HepG2 (cell line): ENCODE data around the gene EIF4E. TPM values are rescaled to one million over a fixed set of nuclear protein-coding genes. Genes with fewer than 3 reads are reported as not detected.
A peak's percentile ranks its signal among the peaks of the same experiment; 100 is the strongest.

Experiments
- CSRNP1 ChIP-seq: sonication (generic); formaldehyde crosslinking; IDR thresholded peaks from 2 replicates; pipeline ENCODE4 v1.8.1; 2023; ENCODE audit warnings: mild to moderate bottlenecking, missing genetic modification reagents
- EED ChIP-seq: sonication (generic); formaldehyde crosslinking; IDR thresholded peaks from 2 replicates; pipeline ENCODE4 v1.5.0; 2020; ENCODE audit warnings: mild to moderate bottlenecking, missing genetic modification reagents
- GABPB1 ChIP-seq: IDR thresholded peaks from 2 replicates; pipeline ENCODE4 v1.6.1; 2016; ENCODE audit warnings: mild to moderate bottlenecking, missing genetic modification reagents, moderate library complexity, missing compliant biosample characterization
- MTERF4 ChIP-seq: sonication (generic); formaldehyde crosslinking; IDR thresholded peaks from 2 replicates; pipeline ENCODE4 v1.8.0; 2023; ENCODE audit warnings: mild to moderate bottlenecking, missing genetic modification reagents
- MXD4 ChIP-seq: IDR thresholded peaks from 2 replicates; pipeline ENCODE4 v1.6.1; 2016; ENCODE audit warnings: mild to moderate bottlenecking, missing biosample characterization, missing genetic modification reagents
- PITX1 ChIP-seq: sonication (generic); formaldehyde crosslinking; IDR thresholded peaks from 2 replicates; pipeline ENCODE4 v1.5.1; 2020; ENCODE audit warnings: mild to moderate bottlenecking, missing genetic modification reagents
- SMAD3 ChIP-seq: sonication (generic); formaldehyde crosslinking; IDR thresholded peaks from 2 replicates; pipeline ENCODE4 v1.4.0; 2020; ENCODE audit warnings: missing genetic modification reagents
- SNAPC2 ChIP-seq: sonication (generic); formaldehyde crosslinking; IDR thresholded peaks from 2 replicates; pipeline ENCODE4 v1.8.1; 2022; ENCODE audit warnings: mild to moderate bottlenecking, missing genetic modification reagents
- STAT6 ChIP-seq: sonication (generic); formaldehyde crosslinking; IDR thresholded peaks from 2 replicates; pipeline ENCODE4 v1.4.0; 2020; ENCODE audit warnings: missing genetic modification reagents, mild to moderate bottlenecking, borderline replicate concordance
- SYNCRIP ChIP-seq: fragments of 200-400 bp; formaldehyde crosslinking; IDR thresholded peaks from 2 replicates; pipeline ENCODE4 v1.6.1; 2018; ENCODE audit warnings: mild to moderate bottlenecking, low read depth, low read length; ENCODE audit not compliant: insufficient read depth
- ZNF446 ChIP-seq: sonication (generic); formaldehyde crosslinking; IDR thresholded peaks from 2 replicates; pipeline ENCODE4 v1.5.0; 2020; ENCODE audit warnings: mild to moderate bottlenecking, missing genetic modification reagents
- ZNF468 ChIP-seq: sonication (generic); formaldehyde crosslinking; IDR thresholded peaks from 2 replicates; pipeline ENCODE4 v1.8.0; 2022; ENCODE audit warnings: mild to moderate bottlenecking, moderate library complexity, missing genetic modification reagents
- ZNF598 ChIP-seq: sonication (generic); formaldehyde crosslinking; IDR thresholded peaks from 2 replicates; pipeline ENCODE4 v1.5.1; 2020; ENCODE audit warnings: mild to moderate bottlenecking, missing genetic modification reagents, borderline replicate concordance
- ZNF619 ChIP-seq: sonication (generic); formaldehyde crosslinking; IDR thresholded peaks from 2 replicates; pipeline ENCODE4 v1.4.0; 2020; ENCODE audit warnings: mild to moderate bottlenecking, missing genetic modification reagents
- ZNF652 ChIP-seq: IDR thresholded peaks from 2 replicates; pipeline ENCODE4 v1.6.1; 2016; ENCODE audit warnings: low read depth, borderline replicate concordance
- ZNF672 ChIP-seq: sonication (generic); formaldehyde crosslinking; IDR thresholded peaks from 2 replicates; pipeline ENCODE4 v1.8.1; 2022; ENCODE audit warnings: missing genetic modification reagents
- ZNF770 ChIP-seq: sonication (generic); formaldehyde crosslinking; IDR thresholded peaks from 2 replicates; pipeline ENCODE4 v1.5.0; 2020; ENCODE audit warnings: mild to moderate bottlenecking, missing genetic modification reagents
- polyA plus RNA-seq, 8 experiments: library from polyadenylated mRNA; depleted of rRNA in 3 of 8; stranded (reverse) in 7 of 8; unstranded in 1 of 8; fragments of >200 nt; fragmentation: Illumina TruSeq in 4 of 8; extraction: Trizol in 4 of 8; gene quantifications; 2 replicates each; pipeline versions ENCODE4 v1.2.1 to v1.2.3, GENCODE V29; 2011 to 2016; ENCODE audit warnings: low read depth in 4 of 8, missing spikeins in 1 of 8, mixed read lengths in 1 of 8; ENCODE audit not compliant: insufficient read depth in 1 of 8
- total RNA-seq, 5 experiments: library from RNA; depleted of rRNA; stranded (reverse); fragments of >200 nt; fragmentation: Illumina TruSeq; extraction: Trizol; gene quantifications; 2 replicates each; pipeline ENCODE4 v1.2.3, GENCODE V29; 2016; ENCODE audit warnings: low read depth in 1 of 5

The EIF4E gene
- total and polyA plus RNA-seq, 2 of the 13 experiments (the other 11 are each of a cell fraction or from before 2014, with no cell fraction given) = 50.8 to 194 TPM

GRCh38 chr4:98928131-98928504, 815 bp downstream of the EIF4E start (continued):
- TF ChIP-seq STAT6 (CRISPR knock-in tag) (no peak), ZNF468 (CRISPR knock-in tag) (no peak), EED (CRISPR knock-in tag) (peak; percentile 8; the same call in 1 of the 2 replicates), ZNF446 (CRISPR knock-in tag) (no peak), ZNF598 (CRISPR knock-in tag) (no peak), SNAPC2 (CRISPR knock-in tag) (no peak), ZNF619 (CRISPR knock-in tag) (no peak), CSRNP1 (no peak; the same call in 1 of the 2 replicates), PITX1 (no peak), GABPB1 (CRISPR knock-in tag) (0 out of 2 replicates have a peak, but pooled peaks have one; percentile 5), MTERF4 (CRISPR knock-in tag) (no peak), ZNF770 (no peak), SYNCRIP (no peak), SMAD3 (CRISPR knock-in tag) (no peak), ZNF672 (CRISPR knock-in tag) (no peak), ZNF652 (CRISPR knock-in tag) (no peak), MXD4 (CRISPR knock-in tag) (peak; percentile 80; the same call in 1 of the 2 replicates)
